HCT116 (cell line): ENCODE results near the gene CEP19. TPM values are rescaled to one million over a fixed set of nuclear protein-coding genes. Genes with fewer than 3 reads are reported as not detected.

ENCODE experiments used
- ATAC-seq: fragments of 200-7000 bp; cut with Tn5 transposase; 2 replicates; pipeline ENCODE4 v1.9.1; 2020; ENCODE audit warnings: mild to moderate bottlenecking, moderate library complexity
- BruUV-seq: library from RNA; stranded (reverse); fragments of 400-500 nt; replicated peaks from 2 replicates; lab custom pipeline; 2021; lab: Mats Ljungman, UMichigan
- CTCF ChIA-PET: fragments of 300-600 bp; sonication (Branson Sonifier 250); formaldehyde crosslinking; loops from one replicate; lab custom pipeline; 2021; ENCODE audit warnings: antibody characterized with exemption; lab: Charles Lee
- POLR2A ChIA-PET: fragments of 300-600, 350-600 bp; sonication (Branson Sonifier 250); formaldehyde crosslinking; loops from one replicate; lab custom pipeline; 2021; ENCODE audit warnings: antibody characterized with exemption; lab: Charles Lee
- RAD21 ChIA-PET, 2 experiments: fragments of 300-600 bp; sonication (Branson Sonifier 250); formaldehyde crosslinking; loops; one replicate each; lab custom pipeline; 2023; ENCODE audit warnings: low total read pairs in 2 of 2; ENCODE audit not compliant: uncharacterized antibody in 2 of 2, unreplicated experiment in 2 of 2, low non-redundant PET in 1 of 2; lab: Charles Lee
- DNase-seq: peaks from one replicate; pipeline ENCODE4 v3.0.0-alpha.2; 2010; ENCODE audit warnings: low read depth, low spot score
- H2AFZ ChIP-seq: fragments of 200-600 bp; shearing (Covaris generic), sonication (generic); 2 replicates; pipeline ENCODE4 v1.6.1; 2017; ENCODE audit warnings: low read depth, mixed run types, mixed read lengths, antibody characterized with exemption, low read length; ENCODE audit not compliant: poor library complexity, severe bottlenecking
- H3K27ac ChIP-seq: 2 replicates; pipeline ENCODE4 v1.5.1; 2012; ENCODE audit warnings: low read depth, low read length
- H3K27me3 ChIP-seq: fragments of 200-600 bp; sonication (generic); 2 replicates; pipeline ENCODE4 v1.6.1; 2016; ENCODE audit warnings: mixed run types, low read length, mixed read lengths; ENCODE audit not compliant: insufficient read depth
- H3K36me3 ChIP-seq, 2 experiments: fragments of 200-500 bp in 1 of 2; fragments of 200-600 bp in 1 of 2; sonication (Bioruptor generic) in 1 of 2; sonication (generic) in 1 of 2; 2 replicates each; pipeline versions ENCODE4 v1.5.1 to v1.6.1; 2014 to 2016; ENCODE audit warnings: low read length in 2 of 2, inconsistent platforms in 1 of 2, mixed read lengths in 1 of 2, mixed run types in 1 of 2; ENCODE audit not compliant: insufficient read depth in 2 of 2, control insufficient read depth in 1 of 2
- H3K4me1 ChIP-seq, 2 experiments: fragments of 200-600 bp in 1 of 2; sonication (generic) in 1 of 2; 2 replicates each; pipeline versions ENCODE4 v1.5.1 to v1.6.1; 2012 to 2017; ENCODE audit warnings: low read length in 2 of 2, inconsistent platforms in 1 of 2, mild to moderate bottlenecking in 1 of 2, mixed read lengths in 1 of 2, mixed run types in 1 of 2, moderate library complexity in 1 of 2; ENCODE audit not compliant: insufficient read depth in 2 of 2, control insufficient read depth in 1 of 2
- H3K4me2 ChIP-seq: fragments of 200-600 bp; sonication (generic); 2 replicates; pipeline ENCODE4 v1.6.1; 2017; ENCODE audit warnings: mixed run types, low read length, mixed read lengths
- H3K4me3 ChIP-seq, 2 experiments: fragments of 200-600 bp in 1 of 2; sonication (generic) in 1 of 2; replicated peaks in 1 of 2; 2 replicates each; pipeline ENCODE4 v1.5.1; 2011 to 2016; ENCODE audit warnings: low read length in 2 of 2, control low read depth in 1 of 2, low read depth in 1 of 2, mild to moderate bottlenecking in 1 of 2, mixed read lengths in 1 of 2, mixed run types in 1 of 2
- H3K79me2 ChIP-seq: fragments of 200-600 bp; sonication (generic); 2 replicates; pipeline ENCODE4 v1.6.1; 2017; ENCODE audit warnings: mild to moderate bottlenecking, mixed run types, low read length, moderate library complexity, mixed read lengths; ENCODE audit not compliant: insufficient read depth
- H3K9ac ChIP-seq: fragments of 200-600 bp; sonication (generic); 2 replicates; pipeline ENCODE4 v1.6.1; 2016; ENCODE audit warnings: low read length, mixed read lengths
- H3K9me2 ChIP-seq: fragments of 200-600 bp; sonication (generic), shearing (Covaris generic); 2 replicates; pipeline ENCODE4 v1.6.1; 2017; ENCODE audit warnings: mixed run types, mild to moderate bottlenecking, moderate library complexity; ENCODE audit not compliant: insufficient read depth
- H3K9me3 ChIP-seq, 2 experiments: fragments of 200-500 bp in 1 of 2; fragments of 200-600 bp in 1 of 2; sonication (Bioruptor generic) in 1 of 2; sonication (generic) in 1 of 2; 2 replicates each; pipeline ENCODE4 v1.6.1; 2014 to 2017; ENCODE audit warnings: low read length in 2 of 2, mixed read lengths in 2 of 2, inconsistent platforms in 1 of 2, low read depth in 1 of 2, mild to moderate bottlenecking in 1 of 2, mixed run types in 1 of 2, moderate library complexity in 1 of 2; ENCODE audit not compliant: control insufficient read depth in 1 of 2, insufficient read depth in 1 of 2
- H4K20me1 ChIP-seq: fragments of 200-600 bp; sonication (generic), shearing (Covaris generic); 2 replicates; pipeline ENCODE4 v1.6.1; 2017; ENCODE audit warnings: mixed run types, mild to moderate bottlenecking, moderate library complexity; ENCODE audit not compliant: insufficient read depth
- ATF3 ChIP-seq: IDR thresholded peaks from 2 replicates; pipeline ENCODE4 v1.6.1; 2012
- JUND ChIP-seq: IDR thresholded peaks from 2 replicates; pipeline ENCODE4 v1.6.1; 2012
- intact Hi-C: fragments of 100-400 bp; cut with micrococcal nuclease; formaldehyde crosslinking; loops from 2 replicates; pipeline ENCODE4 v1.10.0; 2022
- total RNA-seq: library from RNA; stranded (reverse); gene quantifications from one replicate; pipeline ENCODE4 v1.2.1, GENCODE V29; 2021; ENCODE audit not compliant: unreplicated experiment
- TF ChIP-seq, protein P1 (sequence below): IDR thresholded peaks from 2 replicates; pipeline ENCODE4 v1.6.1; 2012
- TF ChIP-seq, protein P2 (sequence below): IDR thresholded peaks from 2 replicates; pipeline ENCODE4 v1.6.1; 2012; ENCODE audit warnings: low read depth

The CEP19 gene
- total RNA-seq, 1 experiment from 2014 or later = 2.7 TPM

- DNase-seq = no peak
- no peak overlapping the region for H3K9ac ChIP-seq
- no peaks in the 10 kb centered on the region for H4K20me1 ChIP-seq
- no TSS peak for BruUV-seq
- H2AFZ ChIP-seq = no peak overlapping the region
- no peak overlapping the region for H3K4me2 ChIP-seq
- TF ChIP-seq, protein P1, sequence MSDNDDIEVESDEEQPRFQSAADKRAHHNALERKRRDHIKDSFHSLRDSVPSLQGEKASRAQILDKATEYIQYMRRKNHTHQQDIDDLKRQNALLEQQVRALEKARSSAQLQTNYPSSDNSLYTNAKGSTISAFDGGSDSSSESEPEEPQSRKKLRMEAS = no peak
- TF ChIP-seq ATF3 (no peak), JUND (no peak)
- TF ChIP-seq, protein P2, sequence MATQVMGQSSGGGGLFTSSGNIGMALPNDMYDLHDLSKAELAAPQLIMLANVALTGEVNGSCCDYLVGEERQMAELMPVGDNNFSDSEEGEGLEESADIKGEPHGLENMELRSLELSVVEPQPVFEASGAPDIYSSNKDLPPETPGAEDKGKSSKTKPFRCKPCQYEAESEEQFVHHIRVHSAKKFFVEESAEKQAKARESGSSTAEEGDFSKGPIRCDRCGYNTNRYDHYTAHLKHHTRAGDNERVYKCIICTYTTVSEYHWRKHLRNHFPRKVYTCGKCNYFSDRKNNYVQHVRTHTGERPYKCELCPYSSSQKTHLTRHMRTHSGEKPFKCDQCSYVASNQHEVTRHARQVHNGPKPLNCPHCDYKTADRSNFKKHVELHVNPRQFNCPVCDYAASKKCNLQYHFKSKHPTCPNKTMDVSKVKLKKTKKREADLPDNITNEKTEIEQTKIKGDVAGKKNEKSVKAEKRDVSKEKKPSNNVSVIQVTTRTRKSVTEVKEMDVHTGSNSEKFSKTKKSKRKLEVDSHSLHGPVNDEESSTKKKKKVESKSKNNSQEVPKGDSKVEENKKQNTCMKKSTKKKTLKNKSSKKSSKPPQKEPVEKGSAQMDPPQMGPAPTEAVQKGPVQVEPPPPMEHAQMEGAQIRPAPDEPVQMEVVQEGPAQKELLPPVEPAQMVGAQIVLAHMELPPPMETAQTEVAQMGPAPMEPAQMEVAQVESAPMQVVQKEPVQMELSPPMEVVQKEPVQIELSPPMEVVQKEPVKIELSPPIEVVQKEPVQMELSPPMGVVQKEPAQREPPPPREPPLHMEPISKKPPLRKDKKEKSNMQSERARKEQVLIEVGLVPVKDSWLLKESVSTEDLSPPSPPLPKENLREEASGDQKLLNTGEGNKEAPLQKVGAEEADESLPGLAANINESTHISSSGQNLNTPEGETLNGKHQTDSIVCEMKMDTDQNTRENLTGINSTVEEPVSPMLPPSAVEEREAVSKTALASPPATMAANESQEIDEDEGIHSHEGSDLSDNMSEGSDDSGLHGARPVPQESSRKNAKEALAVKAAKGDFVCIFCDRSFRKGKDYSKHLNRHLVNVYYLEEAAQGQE = no peak
- H3K27ac ChIP-seq = no peak overlapping the region
- no peaks in the 10 kb centered on the region for H3K9me2 ChIP-seq
- intact Hi-C loops = no loop called here
- POLR2A ChIA-PET = no interaction called here
- H3K4me3 ChIP-seq = no peak overlapping the region
- RAD21 ChIA-PET = no interaction called here
- no peaks in the 10 kb centered on the region for H3K36me3 ChIP-seq
- no peaks in the 10 kb centered on the region for H3K79me2 ChIP-seq
- H3K9me3 ChIP-seq = no peaks in the 10 kb centered on the region
- ATAC-seq = no peak
- no peaks in the 10 kb centered on the region for H3K27me3 ChIP-seq
- H3K4me1 ChIP-seq = peaks cover 0 to 4% of the 10 kb centered on the region in 2 experiments; a peak in 2 of 4 replicates
- CTCF ChIA-PET = interaction anchor here (1.2 kb wide), 1 partner anchor 80 kb away, joined by 3 read pairs; no protein-coding TSS in a partner anchor
Observed at GRCh38 chr3:196689941-196690660, 21.9 kb downstream of the CEP19 start.
